CMK (cell line): ENCODE results near the gene PCDHGB2.
"Not testable (repeated sequence)": the region's sequence is repeated elsewhere in the genome, so short reads cannot be mapped to it uniquely, and the experiment has no call there.

Source experiments
- DNase-seq: peaks from one replicate; pipeline ENCODE4 v3.0.0-alpha.2; 2010; ENCODE audit warnings: low read depth

Gene PCDHGB2

GRCh38 chr5:141359790-141360426 lies at the start of gene PCDHGB2:
PCDHGB2 (plus strand) TSS chr5:141359994; CDS start chr5:141360136, 142 bp downstream.
- no peak for DNase-seq

- no peak for DNase-seq
Observed at GRCh38 chr5:141313711-141314110, 46.1 kb upstream of the PCDHGB2 start.

- not testable (repeated sequence) for DNase-seq
Observed at GRCh38 chr5:141316963-141317362, 42.8 kb upstream of the PCDHGB2 start.

GRCh38 chr5:141319202-141319601 lies 40.6 kb upstream of the PCDHGB2 start:
- DNase-seq = no peak

- no peak for DNase-seq
Observed at GRCh38 chr5:141319699-141320098, 40.1 kb upstream of the PCDHGB2 start.

GRCh38 chr5:141320225-141321169 lies 39.3 kb upstream of the PCDHGB2 start, which contains the start of gene TAF7:
TAF7 (minus strand) TSS chr5:141320784; CDS start chr5:141320044, 740 bp downstream.
- DNase-seq = peak; percentile 74

GRCh38 chr5:141322261-141322660 lies 37.5 kb upstream of the PCDHGB2 start:
- no peak for DNase-seq

GRCh38 chr5:141326088-141326854 lies 33.5 kb upstream of the PCDHGB2 start:
- no peak for DNase-seq

- DNase-seq = no peak
Observed at GRCh38 chr5:141328231-141328630, 31.6 kb upstream of the PCDHGB2 start.

GRCh38 chr5:141330299-141331080 lies 29.3 kb upstream of the PCDHGB2 start, which contains the start of gene PCDHGA1:
PCDHGA1 (plus strand) TSS chr5:141330514.
- no peak for DNase-seq

- not testable (repeated sequence) for DNase-seq
Observed at GRCh38 chr5:141332571-141332970, 27.2 kb upstream of the PCDHGB2 start.

- no peak for DNase-seq
Observed at GRCh38 chr5:141338538-141339306, 21.1 kb upstream of the PCDHGB2 start, which contains the start of gene PCDHGA2. PCDHGA2 (plus strand) TSS chr5:141338760.

- DNase-seq = not testable (repeated sequence)
Observed at GRCh38 chr5:141340781-141341354, 18.9 kb upstream of the PCDHGB2 start.

GRCh38 chr5:141342773-141343172 lies 17.0 kb upstream of the PCDHGB2 start:
- DNase-seq = no peak

- no peak for DNase-seq
Observed at GRCh38 chr5:141343242-141343952, 16.4 kb upstream of the PCDHGB2 start, which contains the start of gene PCDHGA3. PCDHGA3 (plus strand) TSS chr5:141343829; CDS start chr5:141344034, 205 bp downstream.

- DNase-seq = no peak
Observed at GRCh38 chr5:141343953-141344463, 15.8 kb upstream of the PCDHGB2 start.

- no peak for DNase-seq
Observed at GRCh38 chr5:141345327-141345726, 14.5 kb upstream of the PCDHGB2 start.

GRCh38 chr5:141346017-141346416 lies 13.8 kb upstream of the PCDHGB2 start:
- DNase-seq = not testable (repeated sequence)
